Activated naive CD8-positive, alpha-beta T cell treated with anti-CD3 and anti-CD28 coated beads for 36 hours (primary cell): Measurements from ENCODE around the gene UMODL1. TPM values are rescaled to one million over a fixed set of nuclear protein-coding genes. Genes with fewer than 3 reads are reported as not detected.

ENCODE experiments used
- DNase-seq: peaks from one replicate; pipeline ENCODE4 v3.0.0; 2021
- H3K27ac Mint-ChIP-seq: one replicate; pipeline ENCODE4 v1.8.0; 2022; ENCODE audit warnings: mild to moderate bottlenecking, moderate library complexity, mixed read lengths
- H3K27me3 Mint-ChIP-seq: one replicate; pipeline ENCODE4 v1.8.0; 2022; ENCODE audit warnings: mild to moderate bottlenecking, mixed read lengths
- H3K36me3 Mint-ChIP-seq: one replicate; pipeline ENCODE4 v1.8.0; 2021; ENCODE audit warnings: mild to moderate bottlenecking, mixed read lengths
- H3K4me1 Mint-ChIP-seq: one replicate; pipeline ENCODE4 v1.8.0; 2021; ENCODE audit warnings: mixed read lengths
- H3K4me3 Mint-ChIP-seq: one replicate; pipeline ENCODE4 v1.8.0; 2022; ENCODE audit warnings: mild to moderate bottlenecking, moderate library complexity, mixed read lengths
- H3K9me3 Mint-ChIP-seq: one replicate; pipeline ENCODE4 v1.8.0; 2022; ENCODE audit warnings: mixed read lengths
- total RNA-seq, 2 experiments: library from RNA; stranded (reverse); gene quantifications; one replicate each; pipeline ENCODE4 v1.2.3, GENCODE V29; 2021

Gene UMODL1
- total RNA-seq, 2 experiments from 2014 or later: not detected

DNA sequence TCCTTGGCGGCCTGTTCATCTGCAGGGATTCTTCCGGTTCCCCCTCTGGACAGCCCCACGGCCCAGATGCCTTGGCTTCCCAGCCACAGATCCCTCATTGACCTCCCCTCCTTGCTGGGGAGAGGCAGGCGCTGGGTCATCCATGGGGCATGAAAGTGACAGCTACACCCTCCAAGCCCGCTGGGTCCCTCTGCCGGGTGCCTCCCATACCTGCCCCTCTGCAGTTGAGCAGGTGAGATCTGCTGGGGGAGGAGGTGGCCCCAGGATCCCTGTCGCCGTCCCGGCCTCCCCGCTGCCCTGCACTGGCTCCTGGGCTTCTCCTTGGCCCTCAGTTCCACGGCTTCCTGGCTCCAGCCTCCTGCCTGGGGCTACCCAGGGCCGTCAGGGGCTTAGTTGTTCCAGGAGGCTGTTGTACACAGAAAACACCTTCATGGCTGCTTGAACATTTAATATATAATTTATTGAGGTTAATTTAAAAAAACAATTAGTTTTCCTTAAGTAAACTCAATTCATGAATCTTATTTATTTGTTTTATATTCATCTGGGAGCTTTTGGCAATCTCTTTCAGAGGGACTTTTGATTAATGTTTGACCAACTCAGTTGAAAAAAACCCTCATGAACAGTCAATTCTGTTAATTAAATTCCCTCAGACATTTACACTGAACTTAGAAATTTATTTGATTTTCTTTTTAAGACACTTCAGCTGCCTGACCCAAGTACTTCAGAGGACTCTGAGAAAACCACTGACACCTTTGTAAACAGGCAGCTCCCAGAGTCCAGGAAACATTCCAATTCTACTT lies 80.2 kb downstream of the UMODL1 start:
- Mint-ChIP-seq H3K4me1 (peaks cover 1% of the 10 kb centered on the region), H3K4me3 (no peak overlapping the region), H3K27me3 (no peaks in the 10 kb centered on the region), H3K27ac (no peak overlapping the region), H3K36me3 (no peaks in the 10 kb centered on the region), H3K9me3 (no peaks in the 10 kb centered on the region)
- no peak for DNase-seq

DNA sequence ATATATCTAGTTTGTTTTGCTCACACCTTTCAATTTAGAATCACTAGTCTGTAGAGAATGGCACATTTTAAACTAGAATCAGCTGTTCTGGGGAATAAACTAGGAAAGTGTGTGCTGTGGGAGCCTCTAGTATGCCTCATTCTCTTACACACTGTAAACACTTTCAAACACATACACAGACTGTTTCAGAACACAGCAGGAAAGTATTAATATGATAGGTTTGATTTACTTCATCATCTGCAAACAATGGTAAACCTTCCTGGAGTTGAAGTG lies 80.8 kb downstream of the UMODL1 start:
- Mint-ChIP-seq H3K4me3 (no peak overlapping the region), H3K27me3 (no peaks in the 10 kb centered on the region), H3K9me3 (no peaks in the 10 kb centered on the region), H3K36me3 (no peaks in the 10 kb centered on the region), H3K4me1 (peaks cover 1% of the 10 kb centered on the region), H3K27ac (no peak overlapping the region)
- DNase-seq: no peak

DNA sequence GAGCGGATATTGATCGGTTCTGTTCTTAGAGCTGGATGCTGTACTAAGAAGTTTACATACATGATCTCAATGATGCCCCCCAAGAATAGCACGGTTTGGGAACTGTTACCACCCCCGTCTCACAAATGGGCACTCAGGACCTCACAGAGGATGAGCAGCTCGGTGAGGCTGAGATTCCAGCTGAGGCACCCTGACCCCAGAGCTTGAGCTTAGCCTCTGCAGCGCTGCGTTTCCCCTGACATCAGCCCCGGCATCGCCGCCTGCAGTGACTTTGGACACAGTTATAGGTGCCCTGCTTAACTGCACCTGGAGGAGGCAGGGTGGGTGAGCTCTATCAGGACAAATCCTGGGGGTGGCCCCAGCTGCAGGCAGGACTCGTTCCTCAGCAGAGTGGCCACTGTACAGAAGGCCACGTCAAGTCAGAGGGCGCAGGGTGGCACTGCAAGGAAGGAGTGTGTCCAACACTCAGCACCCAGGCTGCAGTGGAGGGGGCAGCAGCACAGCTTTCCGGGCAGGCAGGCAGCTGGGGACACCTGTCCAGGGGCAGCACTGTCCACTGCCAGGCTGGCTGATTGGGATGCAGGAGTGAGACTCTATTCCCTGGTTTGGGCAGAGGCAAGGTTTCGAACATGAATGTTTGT lies 82.0 kb downstream of the UMODL1 start:
- H3K27ac Mint-ChIP-seq: no peak overlapping the region
- no peaks in the 10 kb centered on the region for H3K9me3 Mint-ChIP-seq
- no peaks in the 10 kb centered on the region for H3K36me3 Mint-ChIP-seq
- H3K27me3 Mint-ChIP-seq: no peaks in the 10 kb centered on the region
- no peak for DNase-seq
- H3K4me1 Mint-ChIP-seq: peaks cover 1% of the 10 kb centered on the region
- H3K4me3 Mint-ChIP-seq: no peak overlapping the region

DNA sequence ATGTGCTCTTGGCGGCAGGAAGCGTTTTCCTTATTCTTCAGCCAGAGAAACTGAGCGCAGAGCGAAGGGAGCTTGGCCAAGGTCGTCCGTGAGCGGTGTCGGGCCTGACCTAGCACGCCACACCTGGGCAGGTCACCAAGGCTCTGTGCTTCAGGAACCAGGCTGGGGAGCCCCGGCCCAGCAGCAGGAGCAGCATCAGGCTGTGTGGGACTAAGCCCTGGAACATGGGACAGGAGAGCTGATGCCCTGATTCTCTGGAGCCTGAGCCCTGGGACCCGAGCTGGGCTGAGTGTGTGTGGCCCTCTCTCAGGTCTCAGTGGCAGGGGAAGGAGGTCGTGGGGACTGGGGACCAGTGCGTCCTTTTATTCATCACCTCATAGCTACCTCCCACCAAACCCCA lies 82.6 kb downstream of the UMODL1 start:
- Mint-ChIP-seq H3K27ac (no peak overlapping the region), H3K27me3 (no peaks in the 10 kb centered on the region), H3K36me3 (no peaks in the 10 kb centered on the region), H3K4me1 (peaks cover 1% of the 10 kb centered on the region), H3K9me3 (no peaks in the 10 kb centered on the region), H3K4me3 (no peak overlapping the region)
- no peak for DNase-seq

DNA sequence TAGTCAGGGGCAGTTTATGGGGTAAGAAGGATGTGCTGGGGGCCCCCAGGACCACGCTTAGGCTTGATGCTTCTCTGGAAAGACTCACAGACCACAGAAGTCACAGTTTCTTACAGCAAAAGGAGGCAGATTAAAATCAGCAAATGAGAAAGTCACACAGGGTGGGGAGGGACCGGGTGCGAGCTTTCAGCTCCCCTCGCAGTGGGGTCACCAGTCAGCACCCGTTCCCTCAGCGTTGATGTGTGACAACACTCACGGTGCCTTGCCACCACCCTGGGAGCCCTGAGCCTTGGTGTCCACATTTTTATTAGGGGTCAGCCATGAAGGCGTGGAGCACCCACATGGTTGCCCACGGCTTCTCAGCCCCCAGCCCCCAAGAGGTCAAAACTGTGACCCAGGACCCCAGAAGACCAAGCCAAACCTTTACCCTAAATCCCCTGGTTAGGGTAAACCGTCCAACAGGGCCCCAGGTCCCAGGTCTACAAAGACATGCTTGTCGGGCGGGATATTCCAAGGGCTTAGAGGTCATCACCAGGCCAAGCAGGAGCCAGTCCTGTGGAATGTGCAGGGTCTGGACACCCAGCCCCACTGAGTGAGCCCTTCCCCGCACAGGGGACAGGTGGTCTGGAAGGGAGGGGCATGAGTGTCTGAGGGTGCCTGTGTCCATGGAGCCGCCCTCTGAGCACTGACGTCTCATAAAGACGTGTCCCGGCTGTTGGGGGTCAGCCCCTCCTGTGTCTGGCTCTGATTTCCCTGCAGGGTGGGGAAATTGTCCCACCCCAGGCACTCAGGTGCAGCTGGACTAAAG lies 83.3 kb downstream of the UMODL1 start:
- no peak for DNase-seq
- no peak overlapping the region for H3K27ac Mint-ChIP-seq
- no peaks in the 10 kb centered on the region for H3K9me3 Mint-ChIP-seq
- no peaks in the 10 kb centered on the region for H3K36me3 Mint-ChIP-seq
- peaks cover 3% of the 10 kb centered on the region for H3K4me1 Mint-ChIP-seq
- no peaks in the 10 kb centered on the region for H3K27me3 Mint-ChIP-seq
- H3K4me3 Mint-ChIP-seq: no peak overlapping the region

DNA sequence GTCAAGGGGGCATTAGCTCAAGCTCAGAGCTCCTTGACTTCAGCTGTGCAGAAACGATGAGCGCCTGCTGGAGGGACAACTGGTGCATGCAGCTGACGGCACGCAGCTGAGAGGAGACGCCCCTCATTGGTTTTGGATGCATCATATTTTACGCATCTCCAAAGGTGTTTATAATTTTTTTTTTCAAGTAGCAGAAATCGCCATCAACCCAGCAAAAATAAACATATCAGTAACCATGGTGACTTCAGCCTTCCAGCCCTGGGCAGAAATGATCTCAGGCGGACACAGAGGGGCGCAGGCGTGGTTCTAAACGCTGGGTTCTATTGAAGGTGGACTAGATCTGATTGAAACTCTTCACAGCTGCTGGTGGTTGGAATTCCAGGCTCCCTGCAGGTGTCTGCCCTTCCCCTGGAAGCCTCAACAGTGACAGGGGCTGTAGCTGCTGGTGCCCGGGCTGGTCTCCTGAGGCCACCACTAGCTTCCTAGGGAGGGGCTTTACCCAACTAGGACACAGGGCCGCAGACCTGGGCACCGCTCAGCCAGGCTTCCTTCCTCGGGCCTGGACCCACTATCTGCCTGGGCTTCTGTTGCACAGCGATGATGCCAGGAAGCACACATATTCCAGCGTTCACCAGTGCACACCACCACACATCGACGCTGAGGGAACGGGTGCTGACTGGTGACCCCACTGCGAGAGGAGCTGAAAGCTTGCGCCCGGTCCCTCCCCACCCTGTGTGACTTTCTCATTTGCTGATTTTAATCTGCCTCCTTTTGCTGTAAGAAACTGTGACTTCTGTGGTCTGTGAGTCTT lies 84.1 kb downstream of the UMODL1 start:
- H3K27me3 Mint-ChIP-seq: no peaks in the 10 kb centered on the region
- H3K27ac Mint-ChIP-seq: no peak overlapping the region
- H3K36me3 Mint-ChIP-seq: no peaks in the 10 kb centered on the region
- H3K4me1 Mint-ChIP-seq: peaks cover 6% of the 10 kb centered on the region
- H3K9me3 Mint-ChIP-seq: no peaks in the 10 kb centered on the region
- DNase-seq: no peak
- H3K4me3 Mint-ChIP-seq: no peak overlapping the region

DNA sequence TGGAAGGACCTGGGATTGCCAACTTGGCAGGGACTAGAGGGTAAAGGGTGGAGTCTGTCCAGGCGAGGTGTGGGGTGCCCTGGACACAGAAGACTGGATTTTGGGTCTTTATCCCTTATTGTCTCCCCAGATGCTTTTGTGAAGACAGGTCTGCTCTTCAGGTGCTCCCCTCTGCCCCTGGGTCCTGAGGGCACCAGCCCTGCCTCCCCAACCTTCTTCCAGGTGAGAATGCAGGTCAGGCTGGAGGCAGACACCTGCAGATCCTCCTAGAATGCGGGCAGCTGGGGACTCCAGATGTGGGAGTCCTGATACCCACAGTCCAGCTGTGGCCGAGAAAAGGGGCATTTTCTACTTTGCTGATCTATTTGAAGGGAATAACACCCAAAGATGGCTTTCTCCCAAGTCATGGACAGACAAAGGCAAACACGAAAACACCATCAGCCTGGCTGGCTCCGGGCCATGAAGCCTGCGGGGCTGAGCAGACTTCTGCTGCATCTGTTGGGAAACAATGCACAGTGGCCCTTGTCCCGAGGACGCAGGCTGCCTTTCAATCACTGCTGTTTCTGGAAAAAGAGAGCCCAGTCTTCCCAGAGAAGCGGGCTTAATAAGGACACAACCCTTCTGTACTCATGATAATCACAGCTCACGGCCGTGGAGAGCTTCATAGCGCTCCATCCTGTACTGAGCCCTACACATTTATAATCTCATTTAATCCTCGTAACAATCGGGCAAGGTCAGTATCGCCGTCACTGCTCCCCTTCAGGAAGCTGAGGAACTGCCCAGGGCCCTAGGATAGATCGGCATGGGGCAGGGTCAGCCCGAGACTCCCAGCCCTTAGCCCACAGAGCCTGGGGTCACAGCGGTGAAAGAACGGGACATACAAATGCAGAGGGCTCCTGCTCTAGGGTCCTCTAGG lies 85.8 kb downstream of the UMODL1 start:
- Mint-ChIP-seq H3K36me3 (no peaks in the 10 kb centered on the region), H3K4me1 (peaks cover 17% of the 10 kb centered on the region), H3K27me3 (no peaks in the 10 kb centered on the region), H3K9me3 (no peaks in the 10 kb centered on the region), H3K27ac (no peak overlapping the region), H3K4me3 (no peak overlapping the region)
- no peak for DNase-seq

DNA sequence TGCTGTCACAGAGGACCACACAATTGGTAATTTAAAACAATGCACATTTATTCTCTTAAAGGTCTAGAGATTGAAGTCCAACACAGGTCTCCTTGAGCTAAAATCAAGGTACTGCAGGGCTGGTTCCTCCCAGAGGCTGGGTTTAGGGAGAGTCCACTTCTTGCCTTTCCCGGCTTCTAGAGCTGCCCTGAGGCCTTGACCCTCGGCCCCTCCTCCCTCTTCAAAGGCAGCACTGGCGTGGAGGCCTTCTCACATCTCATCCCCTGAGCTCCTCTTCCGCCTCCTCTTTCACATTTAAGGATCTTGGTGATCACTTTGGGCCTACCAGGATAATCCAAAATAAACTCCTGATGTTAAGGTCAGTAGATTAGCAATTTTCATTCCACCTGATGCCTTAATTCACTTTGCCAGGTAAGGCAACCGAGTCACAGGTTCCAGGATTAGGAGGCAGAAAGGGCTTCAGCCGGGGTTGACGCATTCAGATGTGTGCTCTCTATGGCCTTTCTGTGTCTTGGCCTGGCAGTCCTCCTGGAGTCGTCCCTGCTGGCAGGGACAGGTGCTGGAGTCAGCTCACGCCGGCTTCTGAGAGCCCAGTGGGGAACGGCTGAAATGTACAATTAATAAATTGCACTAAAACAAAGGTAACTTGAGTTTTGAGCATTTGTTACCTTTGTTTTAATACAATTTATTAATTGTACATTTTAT lies 86.6 kb downstream of the UMODL1 start:
- H3K4me3 Mint-ChIP-seq: no peak overlapping the region
- no peaks in the 10 kb centered on the region for H3K9me3 Mint-ChIP-seq
- H3K36me3 Mint-ChIP-seq: no peaks in the 10 kb centered on the region
- peaks cover 18% of the 10 kb centered on the region for H3K4me1 Mint-ChIP-seq
- no peaks in the 10 kb centered on the region for H3K27me3 Mint-ChIP-seq
- H3K27ac Mint-ChIP-seq: no peak overlapping the region
- no peak for DNase-seq

DNA sequence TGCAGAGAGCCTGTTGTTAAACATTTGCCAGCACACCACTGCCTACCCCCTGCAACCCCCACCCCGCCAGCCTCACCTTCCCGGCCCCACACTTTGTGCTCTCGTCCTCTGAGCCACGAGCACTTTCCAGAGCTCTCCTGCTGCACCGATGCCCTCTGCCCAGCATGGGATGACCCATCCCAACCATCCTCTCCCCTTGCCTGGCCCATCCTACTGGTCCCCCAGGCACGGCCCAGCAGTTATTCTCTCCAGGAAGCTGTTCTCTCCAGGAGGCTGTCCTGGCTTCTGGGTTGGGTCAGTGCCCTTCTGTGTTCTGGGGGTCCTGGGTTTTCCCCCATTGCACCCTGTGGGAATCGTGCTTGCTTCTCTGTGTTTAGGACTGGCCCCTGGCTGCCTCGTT lies 87.7 kb downstream of the UMODL1 start:
- no peak for DNase-seq
- no peaks in the 10 kb centered on the region for H3K27me3 Mint-ChIP-seq
- H3K9me3 Mint-ChIP-seq: no peaks in the 10 kb centered on the region
- no peak overlapping the region for H3K4me3 Mint-ChIP-seq
- H3K4me1 Mint-ChIP-seq: peaks cover 18% of the 10 kb centered on the region
- H3K27ac Mint-ChIP-seq: no peak overlapping the region
- H3K36me3 Mint-ChIP-seq: no peaks in the 10 kb centered on the region

DNA sequence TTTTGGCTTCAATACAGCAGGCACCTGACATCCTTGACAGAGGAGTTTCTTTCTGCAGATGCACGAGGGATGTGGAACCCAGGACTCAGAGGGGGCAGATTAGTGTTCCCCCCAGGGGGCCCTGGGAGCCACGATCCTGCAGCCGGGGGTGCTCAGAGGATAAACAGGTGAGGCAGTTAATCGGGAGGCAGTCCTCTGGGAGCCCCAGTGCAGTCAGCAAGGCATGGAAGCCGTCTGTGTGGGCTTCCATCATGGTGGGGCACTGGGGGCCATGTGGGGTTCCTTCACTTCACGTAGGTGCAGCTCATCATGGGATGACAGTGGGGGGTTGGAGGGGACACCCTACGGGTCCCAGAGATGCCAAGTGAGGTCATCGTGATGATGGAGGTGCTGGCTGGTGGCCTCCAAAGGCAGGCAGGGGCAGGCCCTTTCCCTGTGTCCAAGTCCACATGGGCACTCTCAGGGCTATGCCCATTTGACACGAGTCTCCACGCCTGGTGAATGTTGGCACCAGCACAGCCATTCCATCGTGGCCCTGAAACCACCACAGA lies 88.5 kb downstream of the UMODL1 start:
- Mint-ChIP-seq H3K9me3 (no peaks in the 10 kb centered on the region), H3K4me1 (peaks cover 18% of the 10 kb centered on the region), H3K27me3 (no peaks in the 10 kb centered on the region), H3K36me3 (no peaks in the 10 kb centered on the region), H3K4me3 (no peak overlapping the region), H3K27ac (no peak overlapping the region)
- no peak for DNase-seq

DNA sequence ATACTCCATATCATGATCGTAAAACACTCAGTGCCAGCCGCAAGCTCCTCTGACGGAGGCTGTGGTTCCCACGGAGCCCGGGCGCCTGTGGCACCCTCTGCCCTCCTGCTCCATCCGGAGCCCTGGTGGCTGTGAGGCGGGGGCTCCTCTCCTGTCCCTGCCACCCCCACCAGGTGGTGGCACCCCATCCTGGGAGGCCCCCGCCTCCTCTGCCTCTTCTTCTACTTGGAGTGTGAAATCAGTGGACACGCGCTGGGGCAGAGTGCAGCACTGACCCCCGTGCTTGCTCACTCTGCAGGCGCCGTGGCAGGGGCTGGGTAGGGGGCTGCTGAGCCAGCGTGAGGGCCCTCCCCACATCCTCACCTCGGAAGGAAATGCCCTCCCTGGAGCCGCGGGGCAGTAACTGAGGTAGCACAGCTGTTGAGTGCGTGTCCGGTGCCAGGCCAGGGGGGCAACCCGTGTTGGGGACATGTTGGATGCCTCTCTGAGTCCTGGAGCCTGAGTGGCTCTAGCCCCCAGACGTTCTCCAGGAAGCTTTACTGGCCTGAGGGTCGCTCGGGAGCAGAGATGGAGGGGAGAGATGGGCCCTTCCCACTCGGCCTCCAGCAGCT lies 89.1 kb downstream of the UMODL1 start:
- Mint-ChIP-seq H3K27me3 (no peaks in the 10 kb centered on the region), H3K9me3 (no peaks in the 10 kb centered on the region), H3K4me3 (no peak overlapping the region), H3K27ac (no peak overlapping the region), H3K4me1 (peaks cover 18% of the 10 kb centered on the region), H3K36me3 (no peaks in the 10 kb centered on the region)
- DNase-seq: no peak

DNA sequence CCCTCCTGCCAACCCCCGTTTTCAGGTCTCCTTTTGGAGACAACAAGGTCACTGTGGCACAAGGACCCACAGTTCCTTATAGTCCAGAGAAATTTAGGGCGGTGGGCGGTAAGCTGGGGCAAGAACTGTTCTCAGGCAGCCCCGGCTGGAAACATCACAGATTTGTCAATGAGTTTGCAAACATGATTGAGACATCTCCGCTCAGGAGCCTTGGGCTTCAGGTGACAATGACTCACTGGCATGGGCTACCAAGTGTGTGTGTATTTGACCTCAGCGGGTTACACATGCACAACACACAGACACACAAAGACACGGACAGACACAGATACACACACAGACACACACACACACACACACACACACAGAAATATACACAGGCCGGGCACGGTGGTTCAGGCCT lies 89.6 kb downstream of the UMODL1 start:
- no peak overlapping the region for H3K27ac Mint-ChIP-seq
- H3K4me3 Mint-ChIP-seq: no peak overlapping the region
- no peaks in the 10 kb centered on the region for H3K27me3 Mint-ChIP-seq

DNA sequence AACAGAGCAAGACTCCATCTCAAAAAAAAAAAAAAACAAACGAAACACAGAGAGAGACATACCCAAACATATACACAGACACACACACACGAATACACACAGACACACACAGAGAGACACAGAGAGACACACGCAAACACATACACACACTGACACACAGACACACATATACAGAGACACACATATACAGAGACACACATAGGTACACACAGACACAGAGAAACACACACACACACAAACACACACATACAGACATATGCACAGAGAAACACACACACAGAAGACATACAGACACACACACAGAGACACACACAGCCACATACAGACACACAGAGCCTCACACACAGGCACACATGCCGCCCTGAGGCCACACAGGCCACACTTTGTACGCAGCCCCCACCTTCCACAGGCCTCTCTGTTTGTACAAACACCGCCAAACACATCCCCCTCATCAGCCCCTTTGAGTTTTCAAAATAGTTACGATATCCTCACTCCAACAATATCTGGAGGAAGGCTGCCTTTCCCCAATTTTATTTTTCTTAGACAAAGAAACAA lies 90.4 kb downstream of the UMODL1 start:
- Mint-ChIP-seq H3K4me1 (peaks cover 18% of the 10 kb centered on the region), H3K36me3 (no peaks in the 10 kb centered on the region), H3K4me3 (no peak overlapping the region), H3K27ac (peak overlapping the region; percentile 11), H3K27me3 (no peaks in the 10 kb centered on the region), H3K9me3 (no peaks in the 10 kb centered on the region)
- DNase-seq: no peak

More for the DNA sequence above, 89.6 kb downstream of the UMODL1 start:
- no peak for DNase-seq
- no peaks in the 10 kb centered on the region for H3K36me3 Mint-ChIP-seq
- H3K4me1 Mint-ChIP-seq: peaks cover 18% of the 10 kb centered on the region
- H3K9me3 Mint-ChIP-seq: no peaks in the 10 kb centered on the region
